KOPT-K1 (cell line): Measurements from ENCODE around the gene RBM8A.
A peak's percentile ranks its signal among the peaks of the same experiment; 100 is the strongest.
"Not testable (repeated sequence)": the region's sequence is repeated elsewhere in the genome, so short reads cannot be mapped to it uniquely, and the experiment has no call there.

Source experiments
- H3K27ac ChIP-seq: fragments of 200-600 bp; sonication (generic); 2 replicates; pipeline ENCODE4 v1.5.1; 2016; ENCODE audit warnings: antibody characterized with exemption, mild to moderate bottlenecking, low read depth, low read length; ENCODE audit not compliant: poor library complexity, severe bottlenecking
- H3K36me3 ChIP-seq: fragments of 200-600 bp; sonication (generic); 2 replicates; pipeline ENCODE4 v1.5.1; 2017; ENCODE audit warnings: antibody characterized with exemption, mild to moderate bottlenecking, low read length, moderate library complexity; ENCODE audit not compliant: insufficient read depth
- H3K9me3 ChIP-seq: fragments of 200-600 bp; sonication (generic); 2 replicates; pipeline ENCODE4 v1.5.1; 2017; ENCODE audit warnings: antibody characterized with exemption, low read length, mild to moderate bottlenecking; ENCODE audit not compliant: insufficient read depth, poor library complexity, severe bottlenecking

Gene RBM8A

GRCh38 chr1:145942405-145942804 is 15.1 kb upstream of the RBM8A start:
- Histone ChIP-seq H3K27ac (no peak overlapping the region), H3K9me3 (no peaks in the 10 kb centered on the region), H3K36me3 (peaks cover 65% of the 10 kb centered on the region)

- no peak overlapping the region for H3K27ac ChIP-seq
- no peaks in the 10 kb centered on the region for H3K9me3 ChIP-seq
- peaks cover 59% of the 10 kb centered on the region for H3K36me3 ChIP-seq
Observed at GRCh38 chr1:145937436-145937835, 10.2 kb upstream of the RBM8A start.

GRCh38 chr1:145936247-145936646 is 9.0 kb upstream of the RBM8A start:
- peaks cover 50% of the 10 kb centered on the region for H3K36me3 ChIP-seq
- H3K9me3 ChIP-seq: no peaks in the 10 kb centered on the region
- no peak overlapping the region for H3K27ac ChIP-seq

DNA sequence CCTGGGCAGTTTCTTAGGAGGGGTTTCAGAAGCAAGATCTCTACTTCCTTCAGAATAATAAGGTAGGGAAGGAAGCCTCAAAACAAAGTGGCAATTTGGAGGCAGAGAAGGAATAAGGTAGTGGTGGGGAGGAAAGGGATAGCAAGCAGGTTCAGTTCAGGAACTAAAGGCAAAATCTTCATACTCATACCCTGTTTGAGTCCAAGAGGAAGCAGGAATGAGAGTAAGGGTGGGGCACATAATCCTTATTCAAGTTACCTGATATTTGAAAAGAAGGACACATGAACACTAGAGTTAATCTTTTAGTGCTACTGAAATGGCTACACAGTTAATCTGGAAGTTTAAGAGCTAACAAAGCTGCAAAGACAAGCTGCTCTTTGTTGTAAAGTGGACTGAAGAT is 8.4 kb upstream of the RBM8A start:
- Histone ChIP-seq H3K9me3 (no peaks in the 10 kb centered on the region), H3K36me3 (peaks cover 46% of the 10 kb centered on the region), H3K27ac (no peak overlapping the region)

DNA sequence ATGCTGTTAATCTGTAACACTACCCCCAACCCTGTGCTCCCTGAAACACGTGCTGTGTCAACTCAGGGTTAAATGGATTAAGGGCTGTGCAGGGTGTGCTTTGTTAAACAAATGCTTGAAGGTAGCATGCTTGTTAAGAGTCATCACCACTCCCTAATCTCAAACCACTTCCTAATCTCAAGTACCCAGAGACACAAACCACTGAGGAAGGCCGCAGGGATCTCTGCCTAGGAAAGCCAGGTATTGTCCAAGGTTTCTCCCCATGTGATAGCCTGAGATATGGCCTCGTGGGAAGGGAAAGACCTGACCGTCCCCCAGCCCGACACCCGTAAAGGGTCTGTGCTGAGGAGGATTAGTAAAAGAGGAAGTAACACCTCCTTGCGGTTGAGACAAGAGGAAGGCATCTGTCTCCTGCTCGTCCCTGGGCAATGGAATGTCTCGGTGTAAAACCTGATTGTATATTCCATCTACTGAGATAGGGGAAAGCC is 5.3 kb upstream of the RBM8A start:
- not testable (repeated sequence) for H3K27ac ChIP-seq, H3K9me3 ChIP-seq

DNA sequence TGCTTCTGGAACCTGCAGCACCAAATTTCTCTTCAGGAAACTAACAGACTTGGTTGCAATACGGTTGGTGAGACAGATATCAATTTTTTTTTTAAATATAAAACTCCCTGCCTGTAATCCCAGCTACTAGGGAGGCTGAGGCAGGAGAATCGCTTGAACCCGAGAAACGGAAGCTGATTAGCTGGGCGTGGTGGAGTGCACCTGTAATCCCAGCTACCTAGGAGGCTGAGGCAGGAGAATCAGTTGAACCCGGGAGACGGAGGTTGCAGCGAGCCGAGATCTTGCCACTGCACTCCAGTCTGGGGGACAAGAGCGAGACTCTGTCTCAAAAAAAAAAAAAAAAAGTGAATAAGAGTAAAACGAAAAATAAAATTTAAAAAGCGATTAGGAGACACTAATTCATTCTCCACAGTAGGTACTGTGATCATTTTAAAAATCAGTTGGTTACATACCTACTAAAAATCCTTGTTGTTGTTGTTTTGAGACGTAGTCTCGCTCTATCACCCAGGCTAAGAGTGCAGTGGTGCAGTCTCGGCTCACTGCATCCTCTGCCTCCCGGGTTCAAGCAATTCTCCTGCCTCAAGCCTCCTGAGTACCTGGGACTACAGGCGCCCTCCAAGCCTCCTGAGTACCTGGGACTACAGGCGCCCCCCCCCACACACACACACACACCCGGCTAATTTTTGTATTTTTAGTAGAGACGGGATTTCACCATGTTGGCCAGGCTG is 796 bp upstream of the RBM8A start:
- Histone ChIP-seq H3K36me3 (peaks cover 21% of the 10 kb centered on the region), H3K27ac (peak overlapping the region; percentile 84), H3K9me3 (no peaks in the 10 kb centered on the region)

More for the DNA sequence above, 5.3 kb upstream of the RBM8A start:
- peaks cover 38% of the 10 kb centered on the region for H3K36me3 ChIP-seq

DNA sequence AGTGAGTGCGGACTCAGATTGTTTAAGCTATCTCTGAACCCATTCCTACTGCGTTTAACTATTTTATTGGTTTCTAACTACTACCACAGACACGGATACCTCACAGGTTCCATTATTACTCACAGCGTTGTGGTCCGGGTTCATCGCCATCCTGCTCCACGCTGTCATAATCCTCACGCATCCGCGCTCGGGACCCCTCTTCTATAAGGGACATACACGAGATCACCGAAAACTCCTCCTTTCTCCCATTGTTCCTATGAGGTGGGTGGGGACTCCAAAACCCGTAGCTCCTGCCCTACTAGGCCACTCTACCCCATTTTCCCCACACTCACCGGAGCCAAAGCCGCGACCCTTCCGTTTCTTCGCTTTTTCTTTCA is 610 bp downstream of the RBM8A start:
- Histone ChIP-seq H3K27ac (peak overlapping the region; percentile 84), H3K9me3 (no peaks in the 10 kb centered on the region), H3K36me3 (peaks cover 30% of the 10 kb centered on the region)

DNA sequence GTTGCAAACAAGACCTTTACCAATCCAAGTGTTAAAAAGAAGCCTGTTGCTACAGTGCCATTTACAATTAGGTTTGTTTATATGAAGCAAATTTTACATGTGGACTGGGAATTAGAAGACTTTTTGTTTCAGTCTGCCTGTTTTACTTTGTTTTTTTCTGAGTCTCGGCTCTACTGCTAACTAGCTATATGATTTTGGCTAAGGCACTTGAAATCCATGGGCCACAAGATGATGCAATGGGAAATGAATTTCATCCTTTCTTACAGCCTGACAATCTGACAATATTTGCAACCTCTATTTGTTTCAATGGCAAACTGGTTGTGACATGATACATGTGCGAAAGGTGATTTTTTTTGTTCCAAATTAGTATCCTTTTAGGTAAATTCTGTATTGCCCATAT is 5.0 kb downstream of the RBM8A start:
- Histone ChIP-seq H3K9me3 (no peaks in the 10 kb centered on the region), H3K36me3 (peaks cover 30% of the 10 kb centered on the region), H3K27ac (no peak overlapping the region)

GRCh38 chr1:145920297-145920696 is 7.0 kb downstream of the RBM8A start:
- not testable (repeated sequence) for H3K27ac ChIP-seq, H3K9me3 ChIP-seq
- H3K36me3 ChIP-seq: peaks cover 36% of the 10 kb centered on the region

GRCh38 chr1:145918992-145919939 is 8.0 kb downstream of the RBM8A start:
- Histone ChIP-seq H3K36me3 (peaks cover 43% of the 10 kb centered on the region), H3K9me3 (no peaks in the 10 kb centered on the region), H3K27ac (peak overlapping the region; percentile 75)

- Histone ChIP-seq H3K36me3 (peaks cover 44% of the 10 kb centered on the region), H3K9me3 (no peaks in the 10 kb centered on the region), H3K27ac (peak within 1 kb of the TSS; percentile 75)
Observed at GRCh38 chr1:145918144-145918991, 8.9 kb downstream of the RBM8A start, which contains the start of gene PEX11B. TSS of gene PEX11B (minus strand) at chr1:145918717. CDS start at chr1:145918688, 29 bp downstream.

GRCh38 chr1:145917595-145917994 is 9.7 kb downstream of the RBM8A start:
- no peaks in the 10 kb centered on the region for H3K9me3 ChIP-seq
- peaks cover 41% of the 10 kb centered on the region for H3K36me3 ChIP-seq
- peak overlapping the region; percentile 75 for H3K27ac ChIP-seq

GRCh38 chr1:145916745-145917144 is 10.5 kb downstream of the RBM8A start:
- Histone ChIP-seq H3K9me3 (no peaks in the 10 kb centered on the region), H3K27ac (no peak overlapping the region), H3K36me3 (peaks cover 45% of the 10 kb centered on the region)

DNA sequence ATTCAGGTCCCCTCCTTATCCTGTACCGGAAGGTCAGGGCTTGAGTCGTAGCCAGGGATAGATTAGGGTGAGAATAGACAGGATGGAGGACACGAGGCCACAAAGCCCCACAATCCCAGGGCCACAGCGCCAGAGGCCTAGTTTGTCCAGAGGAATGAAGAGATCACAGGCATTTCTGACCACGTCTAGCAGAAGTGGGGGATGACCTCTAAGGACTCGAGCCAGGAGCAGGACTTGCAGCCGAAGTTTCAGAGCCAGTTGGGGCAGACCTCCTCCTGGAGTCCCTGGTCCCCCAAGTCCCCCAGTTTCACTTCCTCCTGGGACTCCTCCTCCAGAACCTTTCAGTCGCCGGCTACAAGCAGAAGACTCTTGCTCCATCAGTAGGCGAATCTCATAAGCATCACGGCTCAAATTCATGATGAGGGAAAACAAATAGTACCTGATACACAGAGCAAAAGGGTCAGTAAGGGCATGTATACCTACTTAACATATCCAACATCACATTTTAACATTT is 15.1 kb downstream of the RBM8A start:
- H3K9me3 ChIP-seq: no peaks in the 10 kb centered on the region
- H3K27ac ChIP-seq: no peak overlapping the region
- peaks cover 58% of the 10 kb centered on the region for H3K36me3 ChIP-seq
